Ascending aorta (tissue), 2 donors: ENCODE data around the gene AURKA. TPM values are rescaled to one million over a fixed set of nuclear protein-coding genes. Genes with fewer than 3 reads are reported as not detected.

ENCODE experiments used
- DNase-seq, 2 donors: peaks; one replicate each; pipeline ENCODE4 v3.0.0-alpha.2; 2019; ENCODE audit warnings: low spot score in 2 of 2
- H3K27ac ChIP-seq, 2 donors: fragments of 200-600 bp; sonication (generic); one replicate each; pipeline ENCODE4 v1.5.1; 2016 to 2017; ENCODE audit warnings: mild to moderate bottlenecking in 1 of 2
- H3K27me3 ChIP-seq: fragments of 200-600 bp; sonication (generic); one replicate; pipeline ENCODE4 v1.5.1; 2017
- H3K36me3 ChIP-seq, 2 donors: fragments of 200-600 bp; sonication (generic); one replicate each; pipeline ENCODE4 v1.5.1; 2016
- H3K4me1 ChIP-seq, 2 donors: fragments of 200-600 bp; sonication (generic); one replicate each; pipeline ENCODE4 v1.5.1; 2016 to 2017; ENCODE audit warnings: mild to moderate bottlenecking in 1 of 2
- H3K4me3 ChIP-seq, 2 donors: fragments of 200-600 bp; sonication (generic); one replicate each; pipeline ENCODE4 v1.5.1; 2016 to 2017; ENCODE audit warnings: mild to moderate bottlenecking in 1 of 2
- H3K9me3 ChIP-seq, 2 donors: fragments of 200-600 bp; sonication (generic); one replicate each; pipeline ENCODE4 v1.5.1; 2016
- CTCF ChIP-seq, 3 experiments: fragments of 200-600 bp in 2 of 3; fragments of 450-650 bp in 1 of 3; sonication (generic) in 2 of 3; IDR thresholded peaks; one replicate each; pipeline ENCODE4 v1.5.1; 2016 to 2019; ENCODE audit warnings: antibody characterized with exemption in 3 of 3, mild to moderate bottlenecking in 1 of 3, moderate library complexity in 1 of 3
- intact Hi-C: fragments of 100-400 bp; cut with DNase I; formaldehyde crosslinking; loops from one replicate; pipeline ENCODE4 v1.15.1; 2023
- total RNA-seq: library from RNA; depleted of rRNA; stranded (reverse); fragments of >200 nt; gene quantifications from one replicate; pipeline ENCODE4 v1.1.0, GENCODE V29; 2016

AURKA gene
- total RNA-seq, 1 donor from 2014 or later = not detected

GRCh38 chr20:56420940-56421688 is 29.1 kb upstream of the AURKA start:
- Histone ChIP-seq H3K27me3 (no peaks in the 10 kb centered on the region), H3K27ac (no peak overlapping the region), H3K4me3 (no peak overlapping the region), H3K36me3 (no peaks in the 10 kb centered on the region), H3K9me3 (no peaks in the 10 kb centered on the region), H3K4me1 (no peaks in the 10 kb centered on the region)
- intact Hi-C loops = no loop called here
- no peak for TF ChIP-seq CTCF (IDR thresholded peaks at IDR 0.05)
- no peak for DNase-seq

GRCh38 chr20:56420028-56420427 is 28.0 kb upstream of the AURKA start:
- no peak overlapping the region for H3K27ac ChIP-seq

GRCh38 chr20:56418385-56418861 is 26.4 kb upstream of the AURKA start:
- DNase-seq = no peak
- Histone ChIP-seq H3K4me1 (no peaks in the 10 kb centered on the region), H3K27me3 (no peaks in the 10 kb centered on the region), H3K9me3 (no peaks in the 10 kb centered on the region), H3K4me3 (no peak overlapping the region), H3K27ac (peak overlapping the region; percentile 7 to 30), H3K36me3 (no peaks in the 10 kb centered on the region)
- no peak for TF ChIP-seq CTCF (IDR thresholded peaks at IDR 0.05)
- intact Hi-C loops = no loop called here

More at GRCh38 chr20:56420028-56420427, 28.0 kb upstream of the AURKA start:
- H3K4me3 ChIP-seq = no peak overlapping the region
- H3K4me1 ChIP-seq = no peaks in the 10 kb centered on the region
- no peak for TF ChIP-seq CTCF (IDR thresholded peaks at IDR 0.05)
- DNase-seq = no peak
- H3K36me3 ChIP-seq = no peaks in the 10 kb centered on the region
- no peaks in the 10 kb centered on the region for H3K27me3 ChIP-seq
- H3K9me3 ChIP-seq = no peaks in the 10 kb centered on the region
- intact Hi-C loops = no loop called here

- no peak for TF ChIP-seq CTCF (IDR thresholded peaks at IDR 0.05)
- Histone ChIP-seq H3K4me1 (no peaks in the 10 kb centered on the region), H3K9me3 (no peaks in the 10 kb centered on the region), H3K4me3 (no peak overlapping the region), H3K27ac (peak overlapping the region; percentile 7 to 30), H3K27me3 (no peaks in the 10 kb centered on the region), H3K36me3 (no peaks in the 10 kb centered on the region)
- intact Hi-C loops = no loop called here
- DNase-seq = no peak
Observed at GRCh38 chr20:56417911-56418310, 25.9 kb upstream of the AURKA start.

- TF ChIP-seq CTCF (IDR thresholded peaks at IDR 0.05) = no peak
- Histone ChIP-seq H3K36me3 (no peaks in the 10 kb centered on the region), H3K4me1 (no peaks in the 10 kb centered on the region), H3K9me3 (no peaks in the 10 kb centered on the region), H3K27me3 (no peaks in the 10 kb centered on the region), H3K27ac (no peak overlapping the region), H3K4me3 (no peak overlapping the region)
- intact Hi-C loops = no loop called here
- DNase-seq = no peak
Observed at GRCh38 chr20:56417402-56417801, 25.4 kb upstream of the AURKA start.
